ENCODE results near the gene RAB12.

The RAB12 gene

DNA sequence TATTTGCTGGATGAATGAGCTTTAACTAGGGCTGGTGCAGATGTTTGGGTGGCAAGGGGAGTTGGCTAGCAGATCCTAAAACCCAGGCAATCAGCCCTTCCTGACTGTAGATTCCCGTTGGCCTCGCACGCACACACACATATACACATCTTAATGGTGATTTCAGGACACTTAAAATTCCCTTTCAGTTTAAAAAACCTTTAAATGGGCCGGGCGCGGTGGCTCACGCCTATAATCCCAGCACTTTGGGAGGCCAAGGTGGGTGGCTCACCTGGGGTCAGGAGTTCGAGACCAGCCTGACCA lies 76.6 kb downstream of the RAB12 start:
- DNase-seq, result no peak

DNA sequence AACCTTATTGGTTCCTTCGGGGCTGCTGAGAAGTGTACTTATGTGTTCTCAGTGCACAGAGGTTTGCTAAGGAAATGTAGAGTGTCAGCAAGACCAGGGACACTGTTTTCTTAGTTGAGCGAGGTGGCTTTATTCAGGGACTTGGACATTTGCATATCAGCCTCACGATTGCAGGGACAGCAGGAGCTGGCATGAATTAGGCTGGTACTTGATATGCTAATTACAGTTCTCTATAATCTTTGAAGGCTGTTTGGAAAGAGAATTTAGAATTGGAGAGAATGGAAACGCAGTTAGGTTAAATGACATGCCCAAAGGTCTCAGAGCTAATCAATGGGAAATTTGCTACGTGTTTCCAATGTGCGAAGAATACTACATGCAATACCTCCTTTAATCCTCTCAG lies 77.4 kb downstream of the RAB12 start:
- no peak for DNase-seq

DNA sequence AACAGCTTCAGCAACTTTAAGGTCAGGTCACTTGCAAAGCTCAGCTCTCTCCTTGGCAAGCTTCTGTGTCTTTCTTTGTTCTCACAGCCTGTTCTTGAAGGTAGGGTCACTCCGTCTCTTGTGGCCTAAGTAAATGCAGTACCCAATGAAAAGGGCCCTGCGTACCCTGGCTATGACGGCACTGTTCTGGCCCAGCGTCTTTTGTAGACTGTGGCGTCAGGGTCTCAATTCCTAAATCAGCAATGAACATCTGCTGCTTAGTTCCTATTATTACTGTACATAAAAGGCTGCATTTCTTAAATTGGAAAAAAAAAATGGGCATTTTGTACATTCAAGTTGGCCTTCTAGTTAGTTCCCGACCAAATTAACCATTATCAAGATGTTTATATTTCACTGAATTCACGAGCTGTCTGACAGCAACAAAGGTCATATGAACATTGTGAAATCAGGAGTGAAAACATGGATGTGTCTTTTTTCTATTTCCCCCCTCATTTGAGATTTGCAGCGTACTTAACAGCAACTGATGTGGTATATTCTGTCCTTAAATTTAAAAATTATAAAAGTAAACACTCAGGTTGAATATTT lies 79.1 kb downstream of the RAB12 start:
- DNase-seq, result no peak

DNA sequence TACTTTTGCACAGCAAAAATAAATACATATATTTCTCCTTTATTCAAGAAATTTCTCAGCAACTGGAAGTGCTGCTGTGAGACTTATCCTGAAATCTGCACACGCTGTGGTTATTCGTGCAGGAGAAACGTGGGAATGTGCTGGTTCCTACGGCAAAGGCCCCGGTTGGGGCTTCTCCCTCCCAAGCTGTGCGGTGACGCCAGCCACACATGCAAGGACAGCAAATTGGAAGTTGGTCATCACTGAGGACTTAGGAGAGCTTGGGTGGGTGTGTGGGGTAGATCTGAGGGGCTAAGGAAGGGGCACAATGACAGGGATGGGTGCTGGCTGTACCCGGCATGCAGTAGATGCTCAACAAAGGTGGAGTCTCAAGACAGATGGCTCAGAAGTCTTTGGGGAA lies 79.6 kb downstream of the RAB12 start:
- no peak for DNase-seq

All from activated CD8-positive, alpha-beta memory T cell treated with anti-CD3 and anti-CD28 coated beads for 24 hours (primary cell).